Body of pancreas (tissue), 4 donors: ENCODE data around the gene SNCAIP.

Experiments
- CTCF ChIP-seq, 7 experiments: fragments of 450-650 bp in 4 of 7; fragments of 200-600 bp in 3 of 7; sonication (generic) in 3 of 7; IDR thresholded peaks; one replicate each; pipeline ENCODE4 v1.5.1; 2016 to 2019; ENCODE audit warnings: antibody characterized with exemption in 7 of 7
- POLR2A ChIP-seq, 3 donors: fragments of 450-650 bp; IDR thresholded peaks; one replicate each; pipeline ENCODE4 v1.6.1; 2016; ENCODE audit warnings: antibody characterized with exemption in 3 of 3, mild to moderate bottlenecking in 2 of 3

- TF ChIP-seq CTCF (IDR thresholded peaks at IDR 0.05) = no peak
- TF ChIP-seq POLR2A (IDR thresholded peaks at IDR 0.05) = no peak
These were observed 38.5 kb downstream of the SNCAIP start for GRCh38 chr5:122350496-122350895.
